Measurements from ENCODE around the gene TRPM2. TPM values are rescaled to one million over a fixed set of nuclear protein-coding genes. Genes with fewer than 3 reads are reported as not detected.

Gene TRPM2
- total RNA-seq, 1 donor from 2014 or later = 2.8 TPM

- H3K27me3 ChIP-seq (ENCODE audit: control insufficient read depth, insufficient read depth, low read length) = no peaks in the 10 kb centered on the region
- DNase-seq (ENCODE audit: low read depth) = no peak
- H3K36me3 ChIP-seq (ENCODE audit: control insufficient read depth, insufficient read depth, low read length) = no peaks in the 10 kb centered on the region
- H3K4me3 ChIP-seq (ENCODE audit: low read depth, low read length) = no peak overlapping the region
- TF ChIP-seq, protein P1, sequence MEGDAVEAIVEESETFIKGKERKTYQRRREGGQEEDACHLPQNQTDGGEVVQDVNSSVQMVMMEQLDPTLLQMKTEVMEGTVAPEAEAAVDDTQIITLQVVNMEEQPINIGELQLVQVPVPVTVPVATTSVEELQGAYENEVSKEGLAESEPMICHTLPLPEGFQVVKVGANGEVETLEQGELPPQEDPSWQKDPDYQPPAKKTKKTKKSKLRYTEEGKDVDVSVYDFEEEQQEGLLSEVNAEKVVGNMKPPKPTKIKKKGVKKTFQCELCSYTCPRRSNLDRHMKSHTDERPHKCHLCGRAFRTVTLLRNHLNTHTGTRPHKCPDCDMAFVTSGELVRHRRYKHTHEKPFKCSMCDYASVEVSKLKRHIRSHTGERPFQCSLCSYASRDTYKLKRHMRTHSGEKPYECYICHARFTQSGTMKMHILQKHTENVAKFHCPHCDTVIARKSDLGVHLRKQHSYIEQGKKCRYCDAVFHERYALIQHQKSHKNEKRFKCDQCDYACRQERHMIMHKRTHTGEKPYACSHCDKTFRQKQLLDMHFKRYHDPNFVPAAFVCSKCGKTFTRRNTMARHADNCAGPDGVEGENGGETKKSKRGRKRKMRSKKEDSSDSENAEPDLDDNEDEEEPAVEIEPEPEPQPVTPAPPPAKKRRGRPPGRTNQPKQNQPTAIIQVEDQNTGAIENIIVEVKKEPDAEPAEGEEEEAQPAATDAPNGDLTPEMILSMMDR (IDR thresholded peaks at IDR 0.05; ENCODE audit: insufficient read depth, low read length, poor library complexity, severe bottlenecking) = no peak
These were observed 70.7 kb downstream of the TRPM2 start for GRCh38 chr21:44423941-44424607.

DNA sequence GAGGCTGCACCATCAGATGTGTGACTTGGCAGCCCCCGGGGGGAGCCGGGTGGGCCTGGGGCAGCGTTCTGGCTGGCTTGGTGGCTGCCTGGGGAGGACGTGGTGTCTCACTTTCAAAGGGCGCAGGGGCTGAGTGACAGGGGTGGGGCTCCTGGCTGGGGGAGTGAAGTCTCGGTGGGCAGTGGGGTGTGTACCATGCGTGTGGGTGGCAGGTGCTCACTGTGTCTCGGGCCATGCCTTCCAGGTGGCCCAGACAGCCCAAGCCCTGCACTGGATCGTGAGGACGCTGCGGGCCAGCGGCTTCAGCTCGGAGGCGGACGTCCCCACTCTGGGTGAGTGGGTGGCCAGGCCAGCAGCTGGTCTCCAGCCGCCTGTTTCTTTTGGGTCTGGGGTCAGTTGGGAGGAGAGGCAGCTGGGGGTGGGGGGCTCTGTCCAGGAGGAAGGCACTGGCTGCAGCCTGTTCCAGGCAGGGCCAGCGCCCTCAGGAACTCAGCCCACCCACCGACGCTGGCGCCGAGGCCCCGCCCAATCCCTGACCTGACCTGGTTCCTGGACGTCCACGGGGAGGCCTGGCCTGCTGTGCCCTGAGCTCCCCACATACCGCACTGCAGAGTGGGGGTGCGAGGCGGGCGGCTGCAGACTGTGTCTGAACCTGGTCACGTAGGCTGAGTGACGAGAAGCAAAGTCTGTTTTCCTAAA, 71.3 kb downstream of the TRPM2 start:
- no peak overlapping the region for H3K4me3 ChIP-seq (ENCODE audit: low read depth, low read length)

DNA sequence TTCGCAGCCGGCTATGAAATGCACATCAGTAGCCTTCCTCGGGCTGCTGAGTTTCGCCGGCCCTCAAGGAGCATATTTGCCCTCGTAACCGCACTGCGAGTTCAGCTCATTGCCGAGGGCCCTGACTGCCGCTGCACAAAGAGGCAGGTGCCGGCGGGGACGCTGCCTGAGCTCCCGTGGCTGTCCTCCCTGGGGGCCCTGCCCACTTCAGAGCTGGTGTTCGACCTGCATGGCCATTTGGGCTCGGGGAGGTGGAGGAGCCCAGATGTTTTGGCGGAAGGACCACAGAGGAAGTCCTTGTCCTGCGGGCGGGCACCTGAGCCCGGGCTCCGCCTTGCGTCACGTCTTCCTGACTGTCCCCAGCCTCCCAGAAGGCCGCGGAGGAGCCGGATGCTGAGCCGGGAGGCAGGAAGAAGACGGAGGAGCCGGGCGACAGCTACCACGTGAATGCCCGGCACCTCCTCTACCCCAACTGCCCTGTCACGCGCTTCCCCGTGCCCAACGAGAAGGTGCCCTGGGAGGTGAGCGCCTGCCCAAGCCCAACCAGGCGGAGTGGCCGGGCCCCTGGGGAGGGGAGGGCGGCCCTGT, 72.0 kb downstream of the TRPM2 start:
- H3K27me3 ChIP-seq (ENCODE audit: control insufficient read depth, insufficient read depth, low read length) = no peaks in the 10 kb centered on the region
- no peaks in the 10 kb centered on the region for H3K36me3 ChIP-seq (ENCODE audit: control insufficient read depth, insufficient read depth, low read length)
- H3K4me3 ChIP-seq (ENCODE audit: low read depth, low read length) = no peak overlapping the region
- TF ChIP-seq, protein P1 (IDR thresholded peaks at IDR 0.05; ENCODE audit: insufficient read depth, low read length, poor library complexity, severe bottlenecking) = no peak
- DNase-seq (ENCODE audit: low read depth) = no peak

More for the DNA sequence above, 71.3 kb downstream of the TRPM2 start:
- TF ChIP-seq, protein P1 (IDR thresholded peaks at IDR 0.05; ENCODE audit: insufficient read depth, low read length, poor library complexity, severe bottlenecking) = no peak
- no peaks in the 10 kb centered on the region for H3K36me3 ChIP-seq (ENCODE audit: control insufficient read depth, insufficient read depth, low read length)
- DNase-seq (ENCODE audit: low read depth) = no peak
- H3K27me3 ChIP-seq (ENCODE audit: control insufficient read depth, insufficient read depth, low read length) = no peaks in the 10 kb centered on the region

GRCh38 chr21:44425895-44426662, 72.7 kb downstream of the TRPM2 start:
- Histone ChIP-seq H3K4me3 (ENCODE audit: low read depth, low read length) (no peak overlapping the region), H3K27me3 (ENCODE audit: control insufficient read depth, insufficient read depth, low read length) (no peaks in the 10 kb centered on the region), H3K36me3 (ENCODE audit: control insufficient read depth, insufficient read depth, low read length) (no peaks in the 10 kb centered on the region)
- no peak for DNase-seq (ENCODE audit: low read depth)
- TF ChIP-seq, protein P1 (IDR thresholded peaks at IDR 0.05; ENCODE audit: insufficient read depth, low read length, poor library complexity, severe bottlenecking) = no peak

- Histone ChIP-seq H3K27me3 (ENCODE audit: control insufficient read depth, insufficient read depth, low read length) (no peaks in the 10 kb centered on the region), H3K36me3 (ENCODE audit: control insufficient read depth, insufficient read depth, low read length) (no peaks in the 10 kb centered on the region), H3K4me3 (ENCODE audit: low read depth, low read length) (no peak overlapping the region)
- TF ChIP-seq, protein P1 (IDR thresholded peaks at IDR 0.05; ENCODE audit: insufficient read depth, low read length, poor library complexity, severe bottlenecking) = no peak
- no peak for DNase-seq (ENCODE audit: low read depth)
These were observed 73.3 kb downstream of the TRPM2 start for GRCh38 chr21:44426663-44427191.

Data from kidney epithelial cell (primary cell).